Measurements from ENCODE around the gene CEP55. TPM values are rescaled to one million over a fixed set of nuclear protein-coding genes. Genes with fewer than 3 reads are reported as not detected.
"Not testable (repeated sequence)": the region's sequence is repeated elsewhere in the genome, so short reads cannot be mapped to it uniquely, and the experiment has no call there.

Gene CEP55
- total RNA-seq, 1 donor from 2014 or later: 4.7 TPM

- H3K4me1 ChIP-seq (ENCODE audit: control insufficient read depth in 3 of 3, insufficient read depth in 3 of 3, low read length in 3 of 3): peaks cover 16 to 37% (median 33%) of the 10 kb centered on the region in 3 donors
- no peaks in the 10 kb centered on the region for H3K9me3 ChIP-seq (ENCODE audit: control insufficient read depth in 3 of 3, low read length in 3 of 3)
- no peak overlapping the region for H3K9ac ChIP-seq (ENCODE audit: low read depth in 1 of 3, low read length in 3 of 3)
Measured at GRCh38 chr10:93459466-93459865, 36.9 kb upstream of the CEP55 start.

GRCh38 chr10:93461109-93461806 lies 35.2 kb upstream of the CEP55 start:
- Histone ChIP-seq H3K9ac (ENCODE audit: low read depth in 1 of 3, low read length in 3 of 3) (no peak overlapping the region), H3K4me3 (ENCODE audit: low read length in 3 of 3) (no peak overlapping the region), H3K27ac (ENCODE audit: low read depth, low read length) (peak overlapping the region; percentile 72), H3K27me3 (ENCODE audit: control insufficient read depth in 3 of 3, insufficient read depth in 3 of 3, low read length in 3 of 3) (no peaks in the 10 kb centered on the region), H3K4me1 (ENCODE audit: control insufficient read depth in 3 of 3, insufficient read depth in 3 of 3, low read length in 3 of 3) (peaks cover 24 to 50% (median 44%) of the 10 kb centered on the region in 3 donors), H3K9me3 (ENCODE audit: control insufficient read depth in 3 of 3, low read length in 3 of 3) (no peaks in the 10 kb centered on the region), H3K36me3 (ENCODE audit: control insufficient read depth in 3 of 3, insufficient read depth in 3 of 3, low read length in 3 of 3) (peaks cover 0 to 3% (median 0%) of the 10 kb centered on the region in 3 donors)

More at GRCh38 chr10:93459466-93459865, 36.9 kb upstream of the CEP55 start:
- no peaks in the 10 kb centered on the region for H3K27me3 ChIP-seq (ENCODE audit: control insufficient read depth in 3 of 3, insufficient read depth in 3 of 3, low read length in 3 of 3)
- peak overlapping the region in 1 of 3 donors; percentile 13 for H3K4me3 ChIP-seq (ENCODE audit: low read length in 3 of 3)
- H3K27ac ChIP-seq (ENCODE audit: low read depth, low read length): peak overlapping the region; percentile 78
- H3K36me3 ChIP-seq (ENCODE audit: control insufficient read depth in 3 of 3, insufficient read depth in 3 of 3, low read length in 3 of 3): peaks cover 0 to 3% (median 0%) of the 10 kb centered on the region in 3 donors

- no peaks in the 10 kb centered on the region for H3K27me3 ChIP-seq (ENCODE audit: control insufficient read depth in 3 of 3, insufficient read depth in 3 of 3, low read length in 3 of 3)
- H3K9me3 ChIP-seq (ENCODE audit: control insufficient read depth in 3 of 3, low read length in 3 of 3): no peaks in the 10 kb centered on the region
- peaks cover 29 to 55% (median 50%) of the 10 kb centered on the region in 3 donors for H3K4me1 ChIP-seq (ENCODE audit: control insufficient read depth in 3 of 3, insufficient read depth in 3 of 3, low read length in 3 of 3)
- no peak overlapping the region for H3K9ac ChIP-seq (ENCODE audit: low read depth in 1 of 3, low read length in 3 of 3)
- peak overlapping the region; percentile 72 for H3K27ac ChIP-seq (ENCODE audit: low read depth, low read length)
- no peak overlapping the region for H3K4me3 ChIP-seq (ENCODE audit: low read length in 3 of 3)
- H3K36me3 ChIP-seq (ENCODE audit: control insufficient read depth in 3 of 3, insufficient read depth in 3 of 3, low read length in 3 of 3): no peaks in the 10 kb centered on the region
Measured at GRCh38 chr10:93461807-93462178, 34.6 kb upstream of the CEP55 start.

- Histone ChIP-seq H3K4me1 (ENCODE audit: control insufficient read depth in 3 of 3, insufficient read depth in 3 of 3, low read length in 3 of 3) (peaks cover 30 to 56% (median 50%) of the 10 kb centered on the region in 3 donors), H3K27ac (ENCODE audit: low read depth, low read length) (peak overlapping the region; percentile 72), H3K4me3 (ENCODE audit: low read length in 3 of 3) (no peak overlapping the region), H3K27me3 (ENCODE audit: control insufficient read depth in 3 of 3, insufficient read depth in 3 of 3, low read length in 3 of 3) (no peaks in the 10 kb centered on the region), H3K9ac (ENCODE audit: low read depth in 1 of 3, low read length in 3 of 3) (no peak overlapping the region), H3K9me3 (ENCODE audit: control insufficient read depth in 3 of 3, low read length in 3 of 3) (no peaks in the 10 kb centered on the region), H3K36me3 (ENCODE audit: control insufficient read depth in 3 of 3, insufficient read depth in 3 of 3, low read length in 3 of 3) (no peaks in the 10 kb centered on the region)
Measured at GRCh38 chr10:93462371-93462770, 34.0 kb upstream of the CEP55 start.

- H3K4me1 ChIP-seq (ENCODE audit: control insufficient read depth in 3 of 3, insufficient read depth in 3 of 3, low read length in 3 of 3): peaks cover 30 to 56% (median 50%) of the 10 kb centered on the region in 3 donors
- H3K27me3 ChIP-seq (ENCODE audit: control insufficient read depth in 3 of 3, insufficient read depth in 3 of 3, low read length in 3 of 3): no peaks in the 10 kb centered on the region
- H3K4me3 ChIP-seq (ENCODE audit: low read length in 3 of 3): no peak overlapping the region
- no peaks in the 10 kb centered on the region for H3K9me3 ChIP-seq (ENCODE audit: control insufficient read depth in 3 of 3, low read length in 3 of 3)
- no peak overlapping the region for H3K9ac ChIP-seq (ENCODE audit: low read depth in 1 of 3, low read length in 3 of 3)
- peak overlapping the region; percentile 94 for H3K27ac ChIP-seq (ENCODE audit: low read depth, low read length)
- no peaks in the 10 kb centered on the region for H3K36me3 ChIP-seq (ENCODE audit: control insufficient read depth in 3 of 3, insufficient read depth in 3 of 3, low read length in 3 of 3)
Measured at GRCh38 chr10:93462881-93463280, 33.5 kb upstream of the CEP55 start.

GRCh38 chr10:93463723-93464476 lies 32.5 kb upstream of the CEP55 start:
- Histone ChIP-seq H3K4me3 (ENCODE audit: low read length in 3 of 3) (peak overlapping the region in 1 of 3 donors; percentile 5), H3K27me3 (ENCODE audit: control insufficient read depth in 3 of 3, insufficient read depth in 3 of 3, low read length in 3 of 3) (no peaks in the 10 kb centered on the region), H3K4me1 (ENCODE audit: control insufficient read depth in 3 of 3, insufficient read depth in 3 of 3, low read length in 3 of 3) (peaks cover 31 to 51% (median 41%) of the 10 kb centered on the region in 3 donors), H3K36me3 (ENCODE audit: control insufficient read depth in 3 of 3, insufficient read depth in 3 of 3, low read length in 3 of 3) (no peaks in the 10 kb centered on the region), H3K27ac (ENCODE audit: low read depth, low read length) (peak overlapping the region; percentile 94), H3K9ac (ENCODE audit: low read depth in 1 of 3, low read length in 3 of 3) (no peak overlapping the region), H3K9me3 (ENCODE audit: control insufficient read depth in 3 of 3, low read length in 3 of 3) (no peaks in the 10 kb centered on the region)

- no peaks in the 10 kb centered on the region for H3K27me3 ChIP-seq (ENCODE audit: control insufficient read depth in 3 of 3, insufficient read depth in 3 of 3, low read length in 3 of 3)
- H3K9me3 ChIP-seq (ENCODE audit: control insufficient read depth in 3 of 3, low read length in 3 of 3): no peaks in the 10 kb centered on the region
- peaks cover 30 to 45% (median 38%) of the 10 kb centered on the region in 3 donors for H3K4me1 ChIP-seq (ENCODE audit: control insufficient read depth in 3 of 3, insufficient read depth in 3 of 3, low read length in 3 of 3)
- H3K4me3 ChIP-seq (ENCODE audit: low read length in 3 of 3): no peak overlapping the region
- no peak overlapping the region for H3K9ac ChIP-seq (ENCODE audit: low read depth in 1 of 3, low read length in 3 of 3)
- no peaks in the 10 kb centered on the region for H3K36me3 ChIP-seq (ENCODE audit: control insufficient read depth in 3 of 3, insufficient read depth in 3 of 3, low read length in 3 of 3)
- H3K27ac ChIP-seq (ENCODE audit: low read depth, low read length): peak overlapping the region; percentile 94
Measured at GRCh38 chr10:93464776-93465388, 31.5 kb upstream of the CEP55 start.

GRCh38 chr10:93465806-93466675 lies 30.4 kb upstream of the CEP55 start:
- H3K36me3 ChIP-seq (ENCODE audit: control insufficient read depth in 3 of 3, insufficient read depth in 3 of 3, low read length in 3 of 3): no peaks in the 10 kb centered on the region
- no peaks in the 10 kb centered on the region for H3K27me3 ChIP-seq (ENCODE audit: control insufficient read depth in 3 of 3, insufficient read depth in 3 of 3, low read length in 3 of 3)
- no peaks in the 10 kb centered on the region for H3K9me3 ChIP-seq (ENCODE audit: control insufficient read depth in 3 of 3, low read length in 3 of 3)
- H3K4me3 ChIP-seq (ENCODE audit: low read length in 3 of 3): peak overlapping the region in 2 of 3 donors; percentile 3 to 49
- peak overlapping the region; percentile 94 for H3K27ac ChIP-seq (ENCODE audit: low read depth, low read length)
- peak overlapping the region; percentile 8 to 55 (median 32) for H3K9ac ChIP-seq (ENCODE audit: low read depth in 1 of 3, low read length in 3 of 3)
- H3K4me1 ChIP-seq (ENCODE audit: control insufficient read depth in 3 of 3, insufficient read depth in 3 of 3, low read length in 3 of 3): peaks cover 28 to 42% (median 38%) of the 10 kb centered on the region in 3 donors

- Histone ChIP-seq H3K4me1 (ENCODE audit: control insufficient read depth in 3 of 3, insufficient read depth in 3 of 3, low read length in 3 of 3) (peaks cover 25 to 45% (median 38%) of the 10 kb centered on the region in 3 donors), H3K27ac (ENCODE audit: low read depth, low read length) (peak overlapping the region; percentile 57)
- H3K9ac ChIP-seq (ENCODE audit: low read depth in 1 of 3, low read length in 3 of 3); H3K36me3 ChIP-seq (ENCODE audit: control insufficient read depth in 3 of 3, insufficient read depth in 3 of 3, low read length in 3 of 3); H3K9me3 ChIP-seq (ENCODE audit: control insufficient read depth in 3 of 3, low read length in 3 of 3); H3K27me3 ChIP-seq (ENCODE audit: control insufficient read depth in 3 of 3, insufficient read depth in 3 of 3, low read length in 3 of 3); H3K4me3 ChIP-seq (ENCODE audit: low read length in 3 of 3): not testable (repeated sequence)
Measured at GRCh38 chr10:93467635-93468034, 28.8 kb upstream of the CEP55 start.
